CD4-positive, alpha-beta T cell (primary cell): ENCODE data around the gene NOS1AP. TPM values are rescaled to one million over a fixed set of nuclear protein-coding genes. Genes with fewer than 3 reads are reported as not detected.

Source experiments
- ATAC-seq: fragments of 200-7000 bp; cut with Tn5 transposase; one replicate; pipeline ENCODE4 v1.10.0; 2022; ENCODE audit warnings: mild to moderate bottlenecking; ENCODE audit not compliant: poor library complexity
- CTCF ChIA-PET: fragments of 350-600 bp; sonication (Branson Sonifier 250); formaldehyde crosslinking; loops from one replicate; lab custom pipeline; 2021; ENCODE audit warnings: antibody characterized with exemption, inconsistent platforms; lab: Charles Lee
- POLR2A ChIA-PET: fragments of 350-600 bp; sonication (Branson Sonifier 250); formaldehyde crosslinking; loops from one replicate; lab custom pipeline; 2021; ENCODE audit warnings: antibody characterized with exemption, inconsistent platforms; lab: Charles Lee
- DNase-seq, 14 experiments: peaks; one replicate each; pipeline ENCODE4 v3.0.0-alpha.2; 2013 to 2020; ENCODE audit warnings: mixed read lengths in 2 of 14
- H3K27ac ChIP-seq, 2 donors: one replicate each; pipeline versions ENCODE4 v1.5.1 to v1.7.0; 2013; ENCODE audit warnings: low read length in 2 of 2, low read depth in 1 of 2, mild to moderate bottlenecking in 1 of 2
- H3K27me3 ChIP-seq, 2 experiments: 1 replicate in 1 of 2; 2 replicates in 1 of 2; pipeline versions ENCODE4 v1.6.1 to v1.7.0; 2013; ENCODE audit warnings: low read length in 2 of 2, control low read depth in 1 of 2, mild to moderate bottlenecking in 1 of 2, moderate library complexity in 1 of 2; ENCODE audit not compliant: insufficient read depth in 2 of 2, control insufficient read depth in 1 of 2
- H3K36me3 ChIP-seq: one replicate; pipeline ENCODE4 v1.6.1; 2013; ENCODE audit warnings: low read length, control low read depth; ENCODE audit not compliant: insufficient read depth
- H3K4me1 ChIP-seq: one replicate; pipeline ENCODE4 v1.6.1; 2013; ENCODE audit warnings: low read length, control low read depth; ENCODE audit not compliant: insufficient read depth
- H3K4me3 ChIP-seq: one replicate; pipeline ENCODE4 v1.5.1; 2013; ENCODE audit warnings: mild to moderate bottlenecking, low read length, moderate library complexity
- H3K9me3 ChIP-seq, 2 experiments: 1 replicate in 1 of 2; 2 replicates in 1 of 2; pipeline versions ENCODE4 v1.6.1 to v1.7.0; 2013; ENCODE audit warnings: low read length in 2 of 2, mild to moderate bottlenecking in 2 of 2, control low read depth in 1 of 2, moderate library complexity in 1 of 2; ENCODE audit not compliant: control insufficient read depth in 1 of 2, insufficient read depth in 1 of 2
- H3K27ac Mint-ChIP-seq: one replicate; pipeline ENCODE4 v1.8.0; 2020; ENCODE audit warnings: mixed read lengths
- H3K27me3 Mint-ChIP-seq: one replicate; pipeline ENCODE4 v1.8.0; 2021; ENCODE audit warnings: mixed read lengths
- H3K36me3 Mint-ChIP-seq: one replicate; pipeline ENCODE4 v1.8.0; 2021; ENCODE audit warnings: low read depth, mixed read lengths
- H3K4me1 Mint-ChIP-seq: one replicate; pipeline ENCODE4 v1.8.0; 2021; ENCODE audit warnings: low read depth, mixed read lengths
- H3K4me3 Mint-ChIP-seq: one replicate; pipeline ENCODE4 v1.8.0; 2020; ENCODE audit warnings: mild to moderate bottlenecking, mixed read lengths
- H3K9me3 Mint-ChIP-seq: one replicate; pipeline ENCODE4 v1.8.0; 2020; ENCODE audit warnings: mixed read lengths
- intact Hi-C, 2 experiments: fragments of 100-400 bp; cut with DNase I in 1 of 2; cut with micrococcal nuclease in 1 of 2; formaldehyde crosslinking; loops; one replicate each; pipeline versions ENCODE4 v1.15.1 to v1.9.0; 2023 to 2025; cut with DNase I, micrococcal nuclease
- total RNA-seq, 174 experiments: library from RNA in 2 of 174; stranded (reverse) in 2 of 174; gene quantifications; one replicate each; pipeline ENCODE4 v1.2.3 and lab custom pipeline; 2021 to 2026
- TF ChIP-seq, protein P1 (sequence below): fragments of 200-600 bp; IDR thresholded peaks from one replicate; pipeline ENCODE4 v1.8.0; 2022; ENCODE audit warnings: antibody characterized with exemption, mild to moderate bottlenecking

The NOS1AP gene
- total RNA-seq, 2 experiments from 2014 or later, result not detected

DNA sequence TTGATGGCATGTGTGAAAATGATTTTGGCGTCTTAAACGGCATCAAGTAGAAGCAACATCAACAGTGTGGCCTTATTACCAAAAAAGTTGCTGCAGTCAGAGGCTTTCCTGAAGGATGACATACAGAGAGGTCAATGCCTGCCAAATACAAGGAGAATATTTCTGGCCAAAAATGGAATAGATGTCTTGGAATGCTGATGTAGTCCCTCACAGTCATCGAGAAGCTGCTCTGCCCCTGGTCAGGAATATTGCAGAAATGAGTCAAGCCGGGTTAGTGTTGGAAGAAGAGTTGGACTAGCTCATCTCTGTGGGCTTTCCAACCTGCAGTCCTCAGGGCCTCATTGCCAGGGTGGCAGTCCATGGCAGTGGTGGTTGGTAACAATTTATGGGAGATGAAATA, 42.1 kb downstream of the NOS1AP start:
- Histone ChIP-seq H3K36me3 (no peaks in the 10 kb centered on the region), H3K4me3 (no peak overlapping the region), H3K27ac (no peak overlapping the region), H3K9me3 (no peaks in the 10 kb centered on the region), H3K27me3 (peaks cover under 1 to 1% of the 10 kb centered on the region in 2 experiments), H3K4me1 (no peaks in the 10 kb centered on the region)
- Mint-ChIP-seq H3K36me3 (no peaks in the 10 kb centered on the region), H3K27ac (no peak overlapping the region), H3K4me1 (no peaks in the 10 kb centered on the region), H3K4me3 (no peak overlapping the region), H3K9me3 (peaks cover 3% of the 10 kb centered on the region), H3K27me3 (peaks cover 47% of the 10 kb centered on the region)
- TF ChIP-seq, protein P1, sequence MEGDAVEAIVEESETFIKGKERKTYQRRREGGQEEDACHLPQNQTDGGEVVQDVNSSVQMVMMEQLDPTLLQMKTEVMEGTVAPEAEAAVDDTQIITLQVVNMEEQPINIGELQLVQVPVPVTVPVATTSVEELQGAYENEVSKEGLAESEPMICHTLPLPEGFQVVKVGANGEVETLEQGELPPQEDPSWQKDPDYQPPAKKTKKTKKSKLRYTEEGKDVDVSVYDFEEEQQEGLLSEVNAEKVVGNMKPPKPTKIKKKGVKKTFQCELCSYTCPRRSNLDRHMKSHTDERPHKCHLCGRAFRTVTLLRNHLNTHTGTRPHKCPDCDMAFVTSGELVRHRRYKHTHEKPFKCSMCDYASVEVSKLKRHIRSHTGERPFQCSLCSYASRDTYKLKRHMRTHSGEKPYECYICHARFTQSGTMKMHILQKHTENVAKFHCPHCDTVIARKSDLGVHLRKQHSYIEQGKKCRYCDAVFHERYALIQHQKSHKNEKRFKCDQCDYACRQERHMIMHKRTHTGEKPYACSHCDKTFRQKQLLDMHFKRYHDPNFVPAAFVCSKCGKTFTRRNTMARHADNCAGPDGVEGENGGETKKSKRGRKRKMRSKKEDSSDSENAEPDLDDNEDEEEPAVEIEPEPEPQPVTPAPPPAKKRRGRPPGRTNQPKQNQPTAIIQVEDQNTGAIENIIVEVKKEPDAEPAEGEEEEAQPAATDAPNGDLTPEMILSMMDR, result no peak
- POLR2A ChIA-PET, result no interaction called here
- ATAC-seq (no peak), DNase-seq (no peak)
- CTCF ChIA-PET, result no interaction called here
- intact Hi-C loops, result no loop called here

DNA sequence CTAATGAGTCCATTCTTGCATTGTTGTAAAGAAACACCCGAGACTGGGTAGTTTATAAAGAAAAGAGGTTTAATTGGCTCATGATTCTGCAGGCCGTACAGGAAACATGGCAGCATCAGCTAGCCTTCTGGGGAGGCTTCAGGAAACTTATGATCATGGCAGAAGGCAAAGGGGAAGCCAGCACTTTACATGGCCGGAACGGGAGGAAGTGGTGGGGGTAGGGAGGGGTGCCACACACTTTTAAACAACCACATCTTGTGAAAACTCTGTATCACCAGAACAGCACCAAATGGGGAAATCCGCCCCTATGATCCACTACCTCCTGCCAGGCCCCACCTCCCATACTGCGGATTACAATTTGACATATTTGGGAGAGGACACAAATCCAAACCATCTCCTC, 43.9 kb downstream of the NOS1AP start:
- Histone ChIP-seq H3K4me3 (no peak overlapping the region), H3K4me1 (no peaks in the 10 kb centered on the region), H3K27me3 (peaks cover 0 to 3% of the 10 kb centered on the region in 2 experiments), H3K9me3 (no peaks in the 10 kb centered on the region), H3K36me3 (no peaks in the 10 kb centered on the region), H3K27ac (no peak overlapping the region)
- TF ChIP-seq, protein P1, result no peak
- CTCF ChIA-PET, result no interaction called here
- no peak overlapping the region for H3K27ac Mint-ChIP-seq
- DNase-seq (no peak), ATAC-seq (no peak)
- H3K27me3 Mint-ChIP-seq, result peaks cover 48% of the 10 kb centered on the region
- no peak overlapping the region for H3K4me3 Mint-ChIP-seq
- POLR2A ChIA-PET, result no interaction called here
- H3K36me3 Mint-ChIP-seq, result no peaks in the 10 kb centered on the region
- peaks cover 3% of the 10 kb centered on the region for H3K9me3 Mint-ChIP-seq
- no peaks in the 10 kb centered on the region for H3K4me1 Mint-ChIP-seq
- intact Hi-C loops, result no loop called here

DNA sequence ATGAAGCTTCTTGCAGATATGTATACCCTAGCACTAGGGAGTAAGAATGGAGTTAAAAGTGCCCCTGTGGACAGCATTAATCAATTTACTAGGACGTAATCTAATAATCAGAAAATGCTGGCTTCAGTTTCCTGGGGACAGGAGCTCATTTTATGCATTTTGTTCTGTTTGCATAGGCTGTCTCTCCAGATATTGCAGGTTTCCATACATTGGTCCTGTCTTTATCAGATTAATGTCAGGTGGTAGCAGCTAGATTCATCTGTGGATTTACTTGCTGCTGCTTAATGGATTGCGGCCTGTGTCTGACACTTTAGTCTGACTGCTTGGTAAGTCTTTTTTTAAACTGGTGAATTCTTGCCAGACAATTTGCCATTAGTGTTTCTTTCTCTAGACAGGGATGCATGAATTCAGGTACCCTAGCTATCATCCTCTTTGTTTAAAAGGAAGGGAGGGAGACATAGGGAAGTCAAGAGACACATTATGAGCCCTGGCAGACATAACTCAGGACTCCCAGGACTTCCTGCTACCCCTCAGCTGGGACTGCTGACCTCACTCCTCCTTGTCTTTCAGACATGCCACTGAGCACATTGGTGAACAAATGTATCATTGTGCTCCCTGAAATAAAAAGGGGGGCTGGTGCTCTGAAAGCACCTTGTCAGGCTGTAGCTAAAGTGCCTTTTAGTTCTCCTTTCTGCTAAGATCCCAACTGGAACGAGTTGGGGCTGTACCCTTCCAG, 47.7 kb downstream of the NOS1AP start:
- POLR2A ChIA-PET, result no interaction called here
- H3K4me3 Mint-ChIP-seq, result no peak overlapping the region
- intact Hi-C loops, result no loop called here
- no peak for ATAC-seq
- TF ChIP-seq, protein P1, result no peak
- H3K4me1 Mint-ChIP-seq, result no peaks in the 10 kb centered on the region
- Histone ChIP-seq H3K27me3 (peaks cover 0 to 7% of the 10 kb centered on the region in 2 experiments), H3K36me3 (no peaks in the 10 kb centered on the region), H3K27ac (no peak overlapping the region), H3K9me3 (no peaks in the 10 kb centered on the region), H3K4me1 (no peaks in the 10 kb centered on the region), H3K4me3 (no peak overlapping the region)
- H3K36me3 Mint-ChIP-seq, result no peaks in the 10 kb centered on the region
- CTCF ChIA-PET, result no interaction called here
- H3K27ac Mint-ChIP-seq, result no peak overlapping the region
- DNase-seq, result no peak
- H3K9me3 Mint-ChIP-seq, result no peaks in the 10 kb centered on the region
- H3K27me3 Mint-ChIP-seq, result peaks cover 20% of the 10 kb centered on the region
